ENCODE data around the gene MYO1H. TPM values are rescaled to one million over a fixed set of nuclear protein-coding genes. Genes with fewer than 3 reads are reported as not detected.

Gene MYO1H
- total RNA-seq, 4 donors from 2014 or later: 0.13 to 0.88 (median 0.67) TPM; not detected in 1

GRCh38 chr12:109378569-109378968, 30.9 kb downstream of the MYO1H start:
- Histone ChIP-seq H3K9me3 (no peaks in the 10 kb centered on the region), H3K36me3 (no peaks in the 10 kb centered on the region), H3K27ac (no peak overlapping the region), H3K4me3 (replicated peaks in 1 of 3) (no peak overlapping the region), H3K4me1 (no peaks in the 10 kb centered on the region), H3K27me3 (no peaks in the 10 kb centered on the region)
- intact Hi-C loops (cut with DNase I): no loop called here
- 75 to 79% methylated on average over 5 of the region's 5 CpGs for WGBS, 2 donors
- DNase-seq: no peak
- no peak for TF ChIP-seq POLR2A (IDR thresholded peaks at IDR 0.05)
- no peak for TF ChIP-seq CTCF (IDR thresholded peaks at IDR 0.05)

- intact Hi-C loops (cut with DNase I): loop anchor here (10.0 kb wide), 1 partner anchor 117 kb away; no protein-coding TSS in a partner anchor
Observed at GRCh38 chr12:109382031-109382430, 34.3 kb downstream of the MYO1H start.

GRCh38 chr12:109383240-109383639, 35.5 kb downstream of the MYO1H start:
- 67 to 84% methylated on average over 2 of the region's 2 CpGs for WGBS, 2 donors
- intact Hi-C loops (cut with DNase I): loop anchor here (10.0 kb wide), 1 partner anchor 118 kb away; no protein-coding TSS in a partner anchor
- Histone ChIP-seq H3K27me3 (no peaks in the 10 kb centered on the region), H3K27ac (no peak overlapping the region), H3K36me3 (no peaks in the 10 kb centered on the region), H3K4me1 (no peaks in the 10 kb centered on the region), H3K9me3 (no peaks in the 10 kb centered on the region), H3K4me3 (replicated peaks in 1 of 3) (no peak overlapping the region)
- TF ChIP-seq CTCF (IDR thresholded peaks at IDR 0.05): no peak
- no peak for TF ChIP-seq POLR2A (IDR thresholded peaks at IDR 0.05)
- no peak for DNase-seq

More at GRCh38 chr12:109382031-109382430, 34.3 kb downstream of the MYO1H start:
- no peak for DNase-seq
- no peaks in the 10 kb centered on the region for H3K36me3 ChIP-seq
- no peak overlapping the region for H3K27ac ChIP-seq
- no peak overlapping the region for H3K4me3 ChIP-seq (replicated peaks in 1 of 3)
- no peaks in the 10 kb centered on the region for H3K4me1 ChIP-seq
- TF ChIP-seq CTCF (IDR thresholded peaks at IDR 0.05) (no peak), POLR2A (IDR thresholded peaks at IDR 0.05) (no peak)
- no peaks in the 10 kb centered on the region for H3K27me3 ChIP-seq
- no peaks in the 10 kb centered on the region for H3K9me3 ChIP-seq

- Histone ChIP-seq H3K9me3 (no peaks in the 10 kb centered on the region), H3K4me1 (no peaks in the 10 kb centered on the region), H3K27ac (no peak overlapping the region), H3K4me3 (replicated peaks in 1 of 3) (no peak overlapping the region), H3K36me3 (no peaks in the 10 kb centered on the region), H3K27me3 (no peaks in the 10 kb centered on the region)
- WGBS, 2 donors: 24 to 30% methylated on average over 8 of the region's 8 CpGs
- peak in 3 of 6 experiments; percentile 38 to 45 (median 43) for TF ChIP-seq CTCF (IDR thresholded peaks at IDR 0.05)
- no peak for TF ChIP-seq POLR2A (IDR thresholded peaks at IDR 0.05)
- intact Hi-C loops (cut with DNase I): loop anchor here (10.0 kb wide), 1 partner anchor 121 kb away; no protein-coding TSS in a partner anchor
- no peak for DNase-seq
Observed at GRCh38 chr12:109385339-109386058, 37.8 kb downstream of the MYO1H start.

- no peaks in the 10 kb centered on the region for H3K9me3 ChIP-seq
- H3K36me3 ChIP-seq: no peaks in the 10 kb centered on the region
- 46 to 51% methylated on average over 5 of the region's 5 CpGs for WGBS, 2 donors
- intact Hi-C loops (cut with DNase I): loop anchor here (10.0 kb wide), 1 partner anchor 121 kb away; no protein-coding TSS in a partner anchor
- no peaks in the 10 kb centered on the region for H3K4me1 ChIP-seq
- no peak for DNase-seq
- no peak overlapping the region for H3K27ac ChIP-seq
- no peak for TF ChIP-seq CTCF (IDR thresholded peaks at IDR 0.05)
- TF ChIP-seq POLR2A (IDR thresholded peaks at IDR 0.05): no peak
- H3K27me3 ChIP-seq: no peaks in the 10 kb centered on the region
- H3K4me3 ChIP-seq (replicated peaks in 1 of 3): no peak overlapping the region
Observed at GRCh38 chr12:109386059-109386433, 38.3 kb downstream of the MYO1H start.
